Uterus (tissue), 4 donors: ENCODE data around the gene SHLD3. TPM values are rescaled to one million over a fixed set of nuclear protein-coding genes. Genes with fewer than 3 reads are reported as not detected.

Source experiments
- DNase-seq, 2 donors: peaks; one replicate each; pipeline ENCODE4 v3.0.0-alpha.2; 2019 to 2020
- H3K27ac ChIP-seq, 2 donors: fragments of 200-600 bp; sonication (generic); 1 replicate in 1 of 2; 2 replicates in 1 of 2; pipeline ENCODE4 v1.5.1; 2016 to 2018
- H3K27me3 ChIP-seq, 2 donors: fragments of 200-600 bp; sonication (generic); one replicate each; pipeline ENCODE4 v1.5.1; 2018 to 2019; ENCODE audit warnings: control low read depth in 1 of 2
- H3K36me3 ChIP-seq, 2 donors: fragments of 200-600 bp; sonication (generic); one replicate each; pipeline ENCODE4 v1.5.1; 2019; ENCODE audit warnings: control low read depth in 1 of 2
- H3K4me1 ChIP-seq, 2 donors: fragments of 200-600 bp; sonication (generic); one replicate each; pipeline ENCODE4 v1.5.1; 2018 to 2019; ENCODE audit warnings: control low read depth in 1 of 2
- H3K4me3 ChIP-seq, 2 donors: fragments of 200-600 bp; sonication (generic); 1 replicate in 1 of 2; 2 replicates in 1 of 2; pipeline ENCODE4 v1.5.1; 2018 to 2019; ENCODE audit warnings: mild to moderate bottlenecking in 1 of 2
- H3K9me3 ChIP-seq, 2 donors: fragments of 200-600 bp; sonication (generic); one replicate each; pipeline ENCODE4 v1.5.1; 2019; ENCODE audit warnings: control low read depth in 1 of 2
- CTCF ChIP-seq, 4 experiments: fragments of 200-600 bp in 2 of 4; fragments of 450-650 bp in 2 of 4; sonication (generic) in 2 of 4; IDR thresholded peaks; one replicate each; pipeline ENCODE4 v1.5.1; 2016 to 2019; ENCODE audit warnings: antibody characterized with exemption in 4 of 4, mild to moderate bottlenecking in 2 of 4, moderate library complexity in 1 of 4
- POLR2A ChIP-seq, 2 donors: fragments of 450-650 bp; IDR thresholded peaks; one replicate each; pipeline ENCODE4 v1.6.1; 2016; ENCODE audit warnings: antibody characterized with exemption in 2 of 2, mild to moderate bottlenecking in 1 of 2, moderate library complexity in 1 of 2
- intact Hi-C: fragments of 100-400 bp; cut with DNase I; formaldehyde crosslinking; loops from one replicate; pipeline ENCODE4 v1.15.1; 2023; ENCODE audit warnings: low total_unique reads
- total RNA-seq, 4 donors: library from RNA; depleted of rRNA in 3 of 4; stranded (reverse); fragments of >200 nt in 3 of 4; gene quantifications; one replicate each; pipeline versions ENCODE4 v1.1.0 to v1.2.4, GENCODE V29; 2014 to 2023
- donor health status: DM: yes; HTN: yes; CAD: no.

Gene SHLD3
- total RNA-seq, 4 donors from 2014 or later: 0.77 to 5.6 (median 4.1) TPM

GRCh38 chr5:65625743-65626142 lies 916 bp downstream of the SHLD3 start:
- Histone ChIP-seq H3K36me3 (no peaks in the 10 kb centered on the region), H3K27me3 (no peaks in the 10 kb centered on the region), H3K27ac (peak overlapping the region; percentile 83 to 88), H3K4me1 (peaks cover 0 to 9% of the 10 kb centered on the region in 2 donors), H3K4me3 (peak overlapping the region; percentile 66 to 91), H3K9me3 (no peaks in the 10 kb centered on the region)
- TF ChIP-seq POLR2A (IDR thresholded peaks at IDR 0.05): no peak
- TF ChIP-seq CTCF (IDR thresholded peaks at IDR 0.05): no peak
- intact Hi-C loops: no loop called here
- no peak for DNase-seq

- Histone ChIP-seq H3K4me1 (peaks cover 0 to 3% of the 10 kb centered on the region in 2 donors), H3K27ac (no peak overlapping the region), H3K9me3 (no peaks in the 10 kb centered on the region), H3K36me3 (no peaks in the 10 kb centered on the region), H3K4me3 (no peak overlapping the region), H3K27me3 (no peaks in the 10 kb centered on the region)
- intact Hi-C loops: no loop called here
- TF ChIP-seq POLR2A (IDR thresholded peaks at IDR 0.05): no peak
- no peak for TF ChIP-seq CTCF (IDR thresholded peaks at IDR 0.05)
- DNase-seq: no peak
These were observed 6.2 kb downstream of the SHLD3 start for GRCh38 chr5:65630981-65631380.

- Histone ChIP-seq H3K4me3 (no peak overlapping the region), H3K36me3 (no peaks in the 10 kb centered on the region)
- intact Hi-C loops: no loop called here
These were observed 15.4 kb downstream of the SHLD3 start for GRCh38 chr5:65640240-65640639.

GRCh38 chr5:65646938-65647337 lies 22.1 kb downstream of the SHLD3 start:
- H3K36me3 ChIP-seq: no peaks in the 10 kb centered on the region

More at GRCh38 chr5:65640240-65640639, 15.4 kb downstream of the SHLD3 start:
- TF ChIP-seq CTCF (IDR thresholded peaks at IDR 0.05): no peak
- no peak for TF ChIP-seq POLR2A (IDR thresholded peaks at IDR 0.05)
- Histone ChIP-seq H3K27ac (no peak overlapping the region), H3K9me3 (no peaks in the 10 kb centered on the region), H3K27me3 (no peaks in the 10 kb centered on the region), H3K4me1 (no peaks in the 10 kb centered on the region)
- DNase-seq: no peak

GRCh38 chr5:65647941-65648340 lies 23.1 kb downstream of the SHLD3 start:
- intact Hi-C loops: no loop called here
- no peaks in the 10 kb centered on the region for H3K27me3 ChIP-seq
- no peaks in the 10 kb centered on the region for H3K9me3 ChIP-seq
- DNase-seq: no peak
- no peaks in the 10 kb centered on the region for H3K36me3 ChIP-seq
- H3K4me3 ChIP-seq: no peak overlapping the region
- H3K27ac ChIP-seq: no peak overlapping the region
- no peaks in the 10 kb centered on the region for H3K4me1 ChIP-seq
- TF ChIP-seq POLR2A (IDR thresholded peaks at IDR 0.05): no peak
- no peak for TF ChIP-seq CTCF (IDR thresholded peaks at IDR 0.05)

More at GRCh38 chr5:65646938-65647337, 22.1 kb downstream of the SHLD3 start:
- intact Hi-C loops: no loop called here
- H3K4me3 ChIP-seq: no peak overlapping the region
- no peak for DNase-seq
- H3K27ac ChIP-seq: no peak overlapping the region
- TF ChIP-seq CTCF (IDR thresholded peaks at IDR 0.05): no peak
- no peak for TF ChIP-seq POLR2A (IDR thresholded peaks at IDR 0.05)
- no peaks in the 10 kb centered on the region for H3K4me1 ChIP-seq
- no peaks in the 10 kb centered on the region for H3K27me3 ChIP-seq
- H3K9me3 ChIP-seq: no peaks in the 10 kb centered on the region
